ENCODE measurements around the gene CLCN7.

CLCN7 gene

GRCh38 chr16:1457489-1458245 lies 17.2 kb downstream of the CLCN7 start:
- 96% methylated on average over 41 of the region's 42 CpGs for WGBS
- Histone ChIP-seq H3K4me1 (ENCODE audit: insufficient read depth, low read length) (no peaks in the 10 kb centered on the region), H3K27me3 (ENCODE audit: insufficient read depth, low read length) (no peaks in the 10 kb centered on the region), H3K4me3 (ENCODE audit: low read length) (no peak overlapping the region), H3K27ac (ENCODE audit: low read depth, low read length) (no peak overlapping the region), H3K9ac (ENCODE audit: low read depth, low read length) (no peak overlapping the region), H3K36me3 (ENCODE audit: insufficient read depth, low read length) (peaks cover 55% of the 10 kb centered on the region), H3K9me3 (ENCODE audit: insufficient read depth, low read depth, low read length) (no peaks in the 10 kb centered on the region)

GRCh38 chr16:1456951-1457350 lies 17.9 kb downstream of the CLCN7 start:
- Histone ChIP-seq H3K27me3 (ENCODE audit: insufficient read depth, low read length) (no peaks in the 10 kb centered on the region), H3K36me3 (ENCODE audit: insufficient read depth, low read length) (peaks cover 63% of the 10 kb centered on the region), H3K9ac (ENCODE audit: low read depth, low read length) (no peak overlapping the region), H3K9me3 (ENCODE audit: insufficient read depth, low read depth, low read length) (no peaks in the 10 kb centered on the region), H3K4me1 (ENCODE audit: insufficient read depth, low read length) (no peaks in the 10 kb centered on the region), H3K4me3 (ENCODE audit: low read length) (no peak overlapping the region), H3K27ac (ENCODE audit: low read depth, low read length) (no peak overlapping the region)
- 93% methylated on average over 16 of the region's 16 CpGs for WGBS

GRCh38 chr16:1455190-1456171 lies 19.3 kb downstream of the CLCN7 start:
- Histone ChIP-seq H3K4me1 (ENCODE audit: insufficient read depth, low read length) (no peaks in the 10 kb centered on the region), H3K9ac (ENCODE audit: low read depth, low read length) (no peak overlapping the region), H3K27ac (ENCODE audit: low read depth, low read length) (no peak overlapping the region), H3K36me3 (ENCODE audit: insufficient read depth, low read length) (peaks cover 66% of the 10 kb centered on the region), H3K9me3 (ENCODE audit: insufficient read depth, low read depth, low read length) (no peaks in the 10 kb centered on the region), H3K4me3 (ENCODE audit: low read length) (no peak overlapping the region), H3K27me3 (ENCODE audit: insufficient read depth, low read length) (no peaks in the 10 kb centered on the region)
- 91% methylated on average over 40 of the region's 41 CpGs for WGBS

- no peak overlapping the region for H3K9ac ChIP-seq (ENCODE audit: low read depth, low read length)
- H3K27me3 ChIP-seq (ENCODE audit: insufficient read depth, low read length): no peaks in the 10 kb centered on the region
- H3K4me3 ChIP-seq (ENCODE audit: low read length): no peak overlapping the region
- no peaks in the 10 kb centered on the region for H3K4me1 ChIP-seq (ENCODE audit: insufficient read depth, low read length)
- 93% methylated on average over 17 of the region's 17 CpGs for WGBS
- H3K27ac ChIP-seq (ENCODE audit: low read depth, low read length): no peak overlapping the region
- peaks cover 65% of the 10 kb centered on the region for H3K36me3 ChIP-seq (ENCODE audit: insufficient read depth, low read length)
- H3K9me3 ChIP-seq (ENCODE audit: insufficient read depth, low read depth, low read length): no peaks in the 10 kb centered on the region
These were observed 20.3 kb downstream of the CLCN7 start for GRCh38 chr16:1454561-1454960.

- Histone ChIP-seq H3K9ac (ENCODE audit: low read depth, low read length) (no peak overlapping the region), H3K4me3 (ENCODE audit: low read length) (no peak overlapping the region), H3K9me3 (ENCODE audit: insufficient read depth, low read depth, low read length) (no peaks in the 10 kb centered on the region), H3K36me3 (ENCODE audit: insufficient read depth, low read length) (peaks cover 62% of the 10 kb centered on the region), H3K27me3 (ENCODE audit: insufficient read depth, low read length) (no peaks in the 10 kb centered on the region), H3K27ac (ENCODE audit: low read depth, low read length) (no peak overlapping the region), H3K4me1 (ENCODE audit: insufficient read depth, low read length) (no peaks in the 10 kb centered on the region)
- 97% methylated on average over 19 of the region's 19 CpGs for WGBS
These were observed 21.5 kb downstream of the CLCN7 start for GRCh38 chr16:1453316-1453715.

- Histone ChIP-seq H3K4me1 (ENCODE audit: insufficient read depth, low read length) (no peaks in the 10 kb centered on the region), H3K4me3 (ENCODE audit: low read length) (no peak overlapping the region), H3K36me3 (ENCODE audit: insufficient read depth, low read length) (peaks cover 65% of the 10 kb centered on the region), H3K27me3 (ENCODE audit: insufficient read depth, low read length) (no peaks in the 10 kb centered on the region), H3K9ac (ENCODE audit: low read depth, low read length) (no peak overlapping the region), H3K27ac (ENCODE audit: low read depth, low read length) (no peak overlapping the region), H3K9me3 (ENCODE audit: insufficient read depth, low read depth, low read length) (no peaks in the 10 kb centered on the region)
- WGBS: 92% methylated on average over 20 of the region's 20 CpGs
These were observed 22.3 kb downstream of the CLCN7 start for GRCh38 chr16:1452530-1452929.

- Histone ChIP-seq H3K27me3 (ENCODE audit: insufficient read depth, low read length) (no peaks in the 10 kb centered on the region), H3K9ac (ENCODE audit: low read depth, low read length) (no peak overlapping the region), H3K27ac (ENCODE audit: low read depth, low read length) (no peak overlapping the region), H3K4me3 (ENCODE audit: low read length) (no peak overlapping the region), H3K4me1 (ENCODE audit: insufficient read depth, low read length) (no peaks in the 10 kb centered on the region), H3K36me3 (ENCODE audit: insufficient read depth, low read length) (peaks cover 62% of the 10 kb centered on the region), H3K9me3 (ENCODE audit: insufficient read depth, low read depth, low read length) (no peaks in the 10 kb centered on the region)
- WGBS: 95% methylated on average over 34 of the region's 34 CpGs
These were observed 23.0 kb downstream of the CLCN7 start for GRCh38 chr16:1451702-1452392.

- H3K9me3 ChIP-seq (ENCODE audit: insufficient read depth, low read depth, low read length): no peaks in the 10 kb centered on the region
- H3K27ac ChIP-seq (ENCODE audit: low read depth, low read length): no peak overlapping the region
- no peaks in the 10 kb centered on the region for H3K27me3 ChIP-seq (ENCODE audit: insufficient read depth, low read length)
- no peak overlapping the region for H3K4me3 ChIP-seq (ENCODE audit: low read length)
- WGBS: 94% methylated on average over 21 of the region's 21 CpGs
- H3K36me3 ChIP-seq (ENCODE audit: insufficient read depth, low read length): peaks cover 65% of the 10 kb centered on the region
- H3K9ac ChIP-seq (ENCODE audit: low read depth, low read length): no peak overlapping the region
- no peaks in the 10 kb centered on the region for H3K4me1 ChIP-seq (ENCODE audit: insufficient read depth, low read length)
These were observed 24.0 kb downstream of the CLCN7 start for GRCh38 chr16:1450841-1451240.

- 94% methylated on average over 29 of the region's 29 CpGs for WGBS
- Histone ChIP-seq H3K27me3 (ENCODE audit: insufficient read depth, low read length) (no peaks in the 10 kb centered on the region), H3K4me1 (ENCODE audit: insufficient read depth, low read length) (no peaks in the 10 kb centered on the region), H3K27ac (ENCODE audit: low read depth, low read length) (no peak overlapping the region), H3K9ac (ENCODE audit: low read depth, low read length) (no peak overlapping the region), H3K4me3 (ENCODE audit: low read length) (no peak overlapping the region), H3K36me3 (ENCODE audit: insufficient read depth, low read length) (peaks cover 62% of the 10 kb centered on the region), H3K9me3 (ENCODE audit: insufficient read depth, low read depth, low read length) (no peaks in the 10 kb centered on the region)
These were observed 24.6 kb downstream of the CLCN7 start for GRCh38 chr16:1450218-1450617.

- no peak overlapping the region for H3K4me3 ChIP-seq (ENCODE audit: low read length)
- WGBS: 96% methylated on average over 25 of the region's 25 CpGs
- H3K27ac ChIP-seq (ENCODE audit: low read depth, low read length): no peak overlapping the region
- H3K9ac ChIP-seq (ENCODE audit: low read depth, low read length): no peak overlapping the region
- no peaks in the 10 kb centered on the region for H3K9me3 ChIP-seq (ENCODE audit: insufficient read depth, low read depth, low read length)
- no peaks in the 10 kb centered on the region for H3K27me3 ChIP-seq (ENCODE audit: insufficient read depth, low read length)
- H3K36me3 ChIP-seq (ENCODE audit: insufficient read depth, low read length): peaks cover 54% of the 10 kb centered on the region
- H3K4me1 ChIP-seq (ENCODE audit: insufficient read depth, low read length): no peaks in the 10 kb centered on the region
These were observed 25.5 kb downstream of the CLCN7 start for GRCh38 chr16:1449201-1449788.

All from HUES64 (cell line).